Tibial nerve (tissue), 4 donors: ENCODE results near the gene LGALS4. TPM values are rescaled to one million over a fixed set of nuclear protein-coding genes. Genes with fewer than 3 reads are reported as not detected.
"Not testable (repeated sequence)": the region's sequence is repeated elsewhere in the genome, so short reads cannot be mapped to it uniquely, and the experiment has no call there.

Experiments
- DNase-seq, 2 donors: peaks; one replicate each; pipeline ENCODE4 v3.0.0-alpha.2; 2019; ENCODE audit warnings: low spot score in 2 of 2
- H3K27ac ChIP-seq, 4 donors: fragments of 200-600 bp; sonication (generic) in 3 of 4; one replicate each; pipeline ENCODE4 v1.5.1; 2017 to 2019; ENCODE audit warnings: mild to moderate bottlenecking in 1 of 4
- H3K27me3 ChIP-seq, 2 donors: fragments of 200-600 bp; sonication (generic) in 1 of 2; one replicate each; pipeline versions ENCODE4 v1.5.1 to v1.6.0; 2017 to 2019
- H3K36me3 ChIP-seq, 3 donors: fragments of 200-600 bp; sonication (generic); one replicate each; pipeline ENCODE4 v1.5.1; 2018 to 2019
- H3K4me1 ChIP-seq, 4 donors: fragments of 200-600 bp; sonication (generic) in 3 of 4; one replicate each; pipeline ENCODE4 v1.5.1; 2017 to 2019
- H3K4me3 ChIP-seq, 4 donors: fragments of 200-600 bp; sonication (generic) in 3 of 4; one replicate each; pipeline ENCODE4 v1.5.1; 2017 to 2019; ENCODE audit warnings: mild to moderate bottlenecking in 1 of 4, moderate library complexity in 1 of 4
- H3K9me3 ChIP-seq, 4 donors: fragments of 200-600 bp; sonication (generic) in 3 of 4; one replicate each; pipeline ENCODE4 v1.5.1; 2017 to 2019
- EP300 ChIP-seq, 2 donors: sonication (generic); formaldehyde crosslinking; IDR thresholded peaks; one replicate each; pipeline ENCODE4 v1.6.1; 2017; ENCODE audit warnings: antibody characterized with exemption in 2 of 2, mild to moderate bottlenecking in 1 of 2
- POLR2A ChIP-seq, 2 donors: fragments of 450-650 bp; IDR thresholded peaks; one replicate each; pipeline ENCODE4 v1.6.1; 2017; ENCODE audit warnings: antibody characterized with exemption in 2 of 2, mild to moderate bottlenecking in 2 of 2, moderate library complexity in 2 of 2
- WGBS, 2 donors: methylation state at CpG; one replicate each; pipeline ENCODE4 v1.1.5; 2018; 5-methylcytosine and 5-hydroxymethylcytosine counted together
- total RNA-seq, 4 donors: library from RNA; depleted of rRNA; stranded (reverse); fragments of >200 nt; gene quantifications; one replicate each; pipeline ENCODE4 v1.1.0, GENCODE V29; 2016
- TF ChIP-seq, protein P1 (sequence below), 5 experiments: fragments of 200-600 bp in 3 of 5; fragments of 450-650 bp in 2 of 5; sonication (generic) in 3 of 5; IDR thresholded peaks; one replicate each; pipeline ENCODE4 v1.5.1; 2016 to 2019; ENCODE audit warnings: antibody characterized with exemption in 5 of 5, mild to moderate bottlenecking in 3 of 5, moderate library complexity in 2 of 5

LGALS4 gene
- total RNA-seq: 1 to 10 TPM in 1 of 4 donors, under 1 TPM in 2, not detected in 1; 0.20 to 2.1 (median 0.63) TPM

DNA sequence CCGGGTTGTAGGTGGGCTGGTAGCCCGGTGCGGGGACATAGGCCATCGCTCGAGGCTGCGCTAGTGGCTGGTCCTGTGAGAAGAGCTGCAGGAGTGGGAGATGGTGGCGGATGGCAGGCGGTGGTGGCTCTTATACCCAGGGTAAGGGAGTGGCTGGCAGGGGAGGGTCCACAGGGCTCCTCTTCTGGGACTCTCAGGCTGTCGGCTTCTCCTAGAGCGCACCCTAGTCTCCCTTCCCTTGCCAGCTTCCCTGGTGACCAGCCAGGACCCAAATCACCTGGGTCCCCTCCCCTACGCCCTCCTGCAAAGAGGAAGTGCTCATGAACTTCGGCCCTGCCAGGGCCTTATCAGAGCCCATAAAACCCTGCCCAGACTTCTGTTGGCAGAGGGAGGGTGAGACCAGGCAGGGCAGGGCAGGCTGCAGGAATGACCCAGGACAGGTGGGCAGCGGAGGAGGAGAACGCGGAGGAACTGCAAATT is at the start of gene LGALS4:
Gene LGALS4 (minus strand): TSS at position 105 of the 480 bp plus-strand sequence. CDS start 59 bp downstream, at position 46.
- no peaks in the 10 kb centered on the region for H3K27me3 ChIP-seq
- DNase-seq: no peak
- H3K4me1 ChIP-seq: no peaks in the 10 kb centered on the region
- no peaks in the 10 kb centered on the region for H3K9me3 ChIP-seq
- H3K36me3 ChIP-seq: peaks cover 0 to 43% (median 22%) of the 10 kb centered on the region in 3 donors
- WGBS, 2 donors: 85 to 86% methylated on average over 15 of the region's 15 CpGs
- TF ChIP-seq, protein P1, sequence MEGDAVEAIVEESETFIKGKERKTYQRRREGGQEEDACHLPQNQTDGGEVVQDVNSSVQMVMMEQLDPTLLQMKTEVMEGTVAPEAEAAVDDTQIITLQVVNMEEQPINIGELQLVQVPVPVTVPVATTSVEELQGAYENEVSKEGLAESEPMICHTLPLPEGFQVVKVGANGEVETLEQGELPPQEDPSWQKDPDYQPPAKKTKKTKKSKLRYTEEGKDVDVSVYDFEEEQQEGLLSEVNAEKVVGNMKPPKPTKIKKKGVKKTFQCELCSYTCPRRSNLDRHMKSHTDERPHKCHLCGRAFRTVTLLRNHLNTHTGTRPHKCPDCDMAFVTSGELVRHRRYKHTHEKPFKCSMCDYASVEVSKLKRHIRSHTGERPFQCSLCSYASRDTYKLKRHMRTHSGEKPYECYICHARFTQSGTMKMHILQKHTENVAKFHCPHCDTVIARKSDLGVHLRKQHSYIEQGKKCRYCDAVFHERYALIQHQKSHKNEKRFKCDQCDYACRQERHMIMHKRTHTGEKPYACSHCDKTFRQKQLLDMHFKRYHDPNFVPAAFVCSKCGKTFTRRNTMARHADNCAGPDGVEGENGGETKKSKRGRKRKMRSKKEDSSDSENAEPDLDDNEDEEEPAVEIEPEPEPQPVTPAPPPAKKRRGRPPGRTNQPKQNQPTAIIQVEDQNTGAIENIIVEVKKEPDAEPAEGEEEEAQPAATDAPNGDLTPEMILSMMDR (IDR thresholded peaks at IDR 0.05): no peak
- TF ChIP-seq EP300 (IDR thresholded peaks at IDR 0.05): no peak
- TF ChIP-seq POLR2A (IDR thresholded peaks at IDR 0.05): no peak
- H3K27ac ChIP-seq: peak within 1 kb of the TSS in 1 of 4 donors; percentile 70
- peak within 1 kb of the TSS in 1 of 4 donors; percentile 18 for H3K4me3 ChIP-seq

GRCh38 chr19:38861368-38861767 is 48.6 kb upstream of the LGALS4 start:
- H3K9me3 ChIP-seq: no peaks in the 10 kb centered on the region
- no peak overlapping the region for H3K27ac ChIP-seq
- TF ChIP-seq, protein P1 (IDR thresholded peaks at IDR 0.05): no peak
- TF ChIP-seq EP300 (IDR thresholded peaks at IDR 0.05) (no peak), POLR2A (IDR thresholded peaks at IDR 0.05) (no peak)
- H3K27me3 ChIP-seq: no peaks in the 10 kb centered on the region
- H3K4me3 ChIP-seq: no peak overlapping the region
- WGBS, 2 donors: 95 to 97% methylated on average over 3 of the region's 3 CpGs
- peaks cover 0 to 24% (median 20%) of the 10 kb centered on the region in 4 donors for H3K4me1 ChIP-seq
- H3K36me3 ChIP-seq: no peaks in the 10 kb centered on the region
- no peak for DNase-seq

GRCh38 chr19:38859631-38860204 is 47.0 kb upstream of the LGALS4 start:
- WGBS, 2 donors: 67 to 70% methylated on average over 21 of the region's 21 CpGs
- not testable (repeated sequence) for H3K27me3 ChIP-seq, H3K27ac ChIP-seq, H3K36me3 ChIP-seq, DNase-seq, H3K4me3 ChIP-seq, H3K9me3 ChIP-seq
- peaks cover 0 to 22% (median 19%) of the 10 kb centered on the region in 4 donors for H3K4me1 ChIP-seq

- Histone ChIP-seq H3K4me1 (peaks cover 0 to 11% (median 7%) of the 10 kb centered on the region in 4 donors), H3K4me3 (no peak overlapping the region), H3K27ac (peak overlapping the region in 2 of 4 donors; percentile 20 to 50), H3K36me3 (no peaks in the 10 kb centered on the region), H3K27me3 (no peaks in the 10 kb centered on the region), H3K9me3 (no peaks in the 10 kb centered on the region)
- 72 to 81% methylated on average over 3 of the region's 3 CpGs for WGBS, 2 donors
- no peak for TF ChIP-seq POLR2A (IDR thresholded peaks at IDR 0.05)
- TF ChIP-seq, protein P1 (IDR thresholded peaks at IDR 0.05): no peak
- no peak for DNase-seq
Measured at GRCh38 chr19:38856813-38857212, 44.1 kb upstream of the LGALS4 start.

GRCh38 chr19:38855751-38856150 is 43.0 kb upstream of the LGALS4 start:
- H3K4me1 ChIP-seq: peaks cover 0 to 16% (median 8%) of the 10 kb centered on the region in 4 donors
- H3K27ac ChIP-seq, H3K4me3 ChIP-seq, DNase-seq, H3K9me3 ChIP-seq, H3K27me3 ChIP-seq, H3K36me3 ChIP-seq: not testable (repeated sequence)
- 94% methylated on average over 18 of the region's 37 CpGs; no CpG with 5 or more reads in 1 of the 2 donors for WGBS, 2 donors

DNA sequence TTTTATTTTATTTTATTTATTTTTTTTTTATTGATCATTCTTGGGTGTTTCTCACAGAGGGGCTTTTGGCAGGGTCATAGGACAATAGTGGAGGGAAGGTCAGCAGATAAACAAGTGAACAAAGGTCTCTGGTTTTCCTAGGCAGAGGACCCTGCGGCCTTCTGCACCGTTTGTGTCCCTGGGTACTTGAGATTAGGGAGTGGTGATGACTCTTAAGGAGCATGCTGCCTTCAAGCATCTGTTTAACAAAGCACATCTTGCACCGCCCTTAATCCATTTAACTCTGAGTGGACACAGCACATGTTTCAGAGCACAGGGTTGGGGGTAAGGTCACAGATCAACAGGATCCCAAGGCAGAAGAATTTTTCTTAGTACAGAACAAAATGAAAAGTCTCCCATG is 42.2 kb upstream of the LGALS4 start:
- not testable (repeated sequence) for DNase-seq, H3K36me3 ChIP-seq
- 46 to 51% methylated on average over 3 of the region's 3 CpGs for WGBS, 2 donors

More for the DNA sequence above, 42.2 kb upstream of the LGALS4 start:
- H3K4me1 ChIP-seq: peaks cover 0 to 16% (median 8%) of the 10 kb centered on the region in 4 donors
- H3K27ac ChIP-seq, H3K27me3 ChIP-seq, H3K4me3 ChIP-seq, H3K9me3 ChIP-seq: not testable (repeated sequence)
